Measurements from ENCODE around the gene ADGRG6.

GRCh38 chr6:142292166-142292924, 9.5 kb upstream of the ADGRG6 start:
- TF ChIP-seq POLR2AphosphoS5 (IDR thresholded peaks at IDR 0.05; ENCODE audit: low read depth, low read length) (no peak), GABPA (IDR thresholded peaks at IDR 0.05; ENCODE audit: low read depth) (no peak), SMC3 (IDR thresholded peaks at IDR 0.05; ENCODE audit: low read depth, low read length) (no peak), EZH2phosphoT487 (IDR thresholded peaks at IDR 0.05; ENCODE audit: borderline replicate concordance, low read depth) (no peak), CHD2 (IDR thresholded peaks at IDR 0.05; ENCODE audit: low read length, partially characterized antibody) (no peak), TAF1 (IDR thresholded peaks at IDR 0.05; ENCODE audit: borderline replicate concordance, low read depth, low read length) (no peak), FOXM1 (IDR thresholded peaks at IDR 0.05; ENCODE audit: low read depth) (no peak), EP300 (IDR thresholded peaks at IDR 0.05; ENCODE audit: borderline replicate concordance in 1 of 2, low read depth in 1 of 2, low read length in 1 of 2) (no peak), TEAD4 (IDR thresholded peaks at IDR 0.05; ENCODE audit: borderline replicate concordance, insufficient read depth) (no peak), RFX5 (IDR thresholded peaks at IDR 0.05; ENCODE audit: low read length) (no peak)
- TF ChIP-seq, protein P1, sequence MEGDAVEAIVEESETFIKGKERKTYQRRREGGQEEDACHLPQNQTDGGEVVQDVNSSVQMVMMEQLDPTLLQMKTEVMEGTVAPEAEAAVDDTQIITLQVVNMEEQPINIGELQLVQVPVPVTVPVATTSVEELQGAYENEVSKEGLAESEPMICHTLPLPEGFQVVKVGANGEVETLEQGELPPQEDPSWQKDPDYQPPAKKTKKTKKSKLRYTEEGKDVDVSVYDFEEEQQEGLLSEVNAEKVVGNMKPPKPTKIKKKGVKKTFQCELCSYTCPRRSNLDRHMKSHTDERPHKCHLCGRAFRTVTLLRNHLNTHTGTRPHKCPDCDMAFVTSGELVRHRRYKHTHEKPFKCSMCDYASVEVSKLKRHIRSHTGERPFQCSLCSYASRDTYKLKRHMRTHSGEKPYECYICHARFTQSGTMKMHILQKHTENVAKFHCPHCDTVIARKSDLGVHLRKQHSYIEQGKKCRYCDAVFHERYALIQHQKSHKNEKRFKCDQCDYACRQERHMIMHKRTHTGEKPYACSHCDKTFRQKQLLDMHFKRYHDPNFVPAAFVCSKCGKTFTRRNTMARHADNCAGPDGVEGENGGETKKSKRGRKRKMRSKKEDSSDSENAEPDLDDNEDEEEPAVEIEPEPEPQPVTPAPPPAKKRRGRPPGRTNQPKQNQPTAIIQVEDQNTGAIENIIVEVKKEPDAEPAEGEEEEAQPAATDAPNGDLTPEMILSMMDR (IDR thresholded peaks at IDR 0.05) = no peak
- TF ChIP-seq, protein P2, sequence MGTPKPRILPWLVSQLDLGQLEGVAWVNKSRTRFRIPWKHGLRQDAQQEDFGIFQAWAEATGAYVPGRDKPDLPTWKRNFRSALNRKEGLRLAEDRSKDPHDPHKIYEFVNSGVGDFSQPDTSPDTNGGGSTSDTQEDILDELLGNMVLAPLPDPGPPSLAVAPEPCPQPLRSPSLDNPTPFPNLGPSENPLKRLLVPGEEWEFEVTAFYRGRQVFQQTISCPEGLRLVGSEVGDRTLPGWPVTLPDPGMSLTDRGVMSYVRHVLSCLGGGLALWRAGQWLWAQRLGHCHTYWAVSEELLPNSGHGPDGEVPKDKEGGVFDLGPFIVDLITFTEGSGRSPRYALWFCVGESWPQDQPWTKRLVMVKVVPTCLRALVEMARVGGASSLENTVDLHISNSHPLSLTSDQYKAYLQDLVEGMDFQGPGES (IDR thresholded peaks at IDR 0.05; ENCODE audit: low read depth, low read length) = no peak
- TF ChIP-seq, protein P3, sequence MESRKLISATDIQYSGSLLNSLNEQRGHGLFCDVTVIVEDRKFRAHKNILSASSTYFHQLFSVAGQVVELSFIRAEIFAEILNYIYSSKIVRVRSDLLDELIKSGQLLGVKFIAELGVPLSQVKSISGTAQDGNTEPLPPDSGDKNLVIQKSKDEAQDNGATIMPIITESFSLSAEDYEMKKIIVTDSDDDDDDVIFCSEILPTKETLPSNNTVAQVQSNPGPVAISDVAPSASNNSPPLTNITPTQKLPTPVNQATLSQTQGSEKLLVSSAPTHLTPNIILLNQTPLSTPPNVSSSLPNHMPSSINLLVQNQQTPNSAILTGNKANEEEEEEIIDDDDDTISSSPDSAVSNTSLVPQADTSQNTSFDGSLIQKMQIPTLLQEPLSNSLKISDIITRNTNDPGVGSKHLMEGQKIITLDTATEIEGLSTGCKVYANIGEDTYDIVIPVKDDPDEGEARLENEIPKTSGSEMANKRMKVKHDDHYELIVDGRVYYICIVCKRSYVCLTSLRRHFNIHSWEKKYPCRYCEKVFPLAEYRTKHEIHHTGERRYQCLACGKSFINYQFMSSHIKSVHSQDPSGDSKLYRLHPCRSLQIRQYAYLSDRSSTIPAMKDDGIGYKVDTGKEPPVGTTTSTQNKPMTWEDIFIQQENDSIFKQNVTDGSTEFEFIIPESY (IDR thresholded peaks at IDR 0.05; ENCODE audit: borderline replicate concordance, low read depth) = no peak
